GM12878 (cell line): ENCODE results near the gene CCDC78. TPM values are rescaled to one million over a fixed set of nuclear protein-coding genes. Genes with fewer than 3 reads are reported as not detected.

Source experiments
- ATAC-seq: fragments of 200-7000 bp; cut with Tn5 transposase; 3 replicates; pipeline ENCODE4 v1.9.1; 2020; ENCODE audit warnings: mild to moderate bottlenecking, moderate library complexity
- BruUV-seq: library from RNA; stranded (reverse); fragments of 400-500 nt; replicated peaks from 2 replicates; lab custom pipeline; 2021; lab: Mats Ljungman, UMichigan
- CTCF ChIA-PET: fragments of 300-600 bp; sonication (Branson Sonifier 250); formaldehyde crosslinking; extraction: SDS; loops from one replicate; lab custom pipeline; 2021; ENCODE audit warnings: inconsistent platforms; lab: Yijun Ruan, JAX
- POLR2A ChIA-PET: fragments of 350-600 bp; formaldehyde crosslinking; extraction: SDS; loops from one replicate; lab custom pipeline; 2021; ENCODE audit warnings: inconsistent platforms; lab: Charles Lee
- RAD21 ChIA-PET: fragments of 300-600 bp; sonication (Branson Sonifier 250); formaldehyde crosslinking; loops from one replicate; lab custom pipeline; 2023; ENCODE audit warnings: antibody characterized with exemption; ENCODE audit not compliant: unreplicated experiment; lab: Charles Lee
- SMC1A ChIA-PET: fragments of 300-600 bp; sonication (Branson Sonifier 250); formaldehyde crosslinking; loops from one replicate; lab custom pipeline; 2023; ENCODE audit not compliant: unreplicated experiment, uncharacterized antibody; lab: Charles Lee
- DNase-seq: peaks from one replicate; pipeline ENCODE4 v3.0.0-alpha.2; 2011; ENCODE audit warnings: low read depth, low spot score
- FAIRE-seq: peaks from 3 replicates; lab custom pipeline; 2011; peaks lifted over from hg19 to GRCh38; lab: Jason Lieb, UNC
- H2AFZ ChIP-seq: 2 replicates; pipeline ENCODE4 v1.6.0; 2011; ENCODE audit warnings: low read depth, low read length, control low read depth; ENCODE audit not compliant: control insufficient read depth
- H3K27ac ChIP-seq: 2 replicates; pipeline ENCODE4 v1.5.1; 2011; ENCODE audit warnings: control low read depth; ENCODE audit not compliant: control insufficient read depth, insufficient read depth
- H3K27me3 ChIP-seq, 2 experiments: replicated peaks in 1 of 2; 2 replicates each; pipeline versions ENCODE4 v1.6.0 to v1.6.1; 2011; ENCODE audit warnings: low read length in 1 of 2; ENCODE audit not compliant: control insufficient read depth in 2 of 2, insufficient read depth in 2 of 2
- H3K36me3 ChIP-seq, 2 experiments: 2 replicates each; pipeline ENCODE4 v1.5.1; 2011; ENCODE audit warnings: low read length in 1 of 2; ENCODE audit not compliant: control insufficient read depth in 2 of 2, insufficient read depth in 2 of 2
- H3K4me1 ChIP-seq: 2 replicates; pipeline ENCODE4 v1.6.1; 2011; ENCODE audit warnings: mild to moderate bottlenecking, low read length, moderate library complexity, mixed read lengths; ENCODE audit not compliant: control insufficient read depth, insufficient read depth
- H3K4me2 ChIP-seq: 2 replicates; pipeline ENCODE4 v1.6.0; 2011; ENCODE audit warnings: control low read depth; ENCODE audit not compliant: control insufficient read depth, insufficient read depth
- H3K4me3 ChIP-seq: fragments of 200-600 bp; sonication (generic); 2 replicates; pipeline ENCODE4 v1.5.1; 2016
- H3K79me2 ChIP-seq: 2 replicates; pipeline ENCODE4 v1.6.0; 2011; ENCODE audit warnings: low read length; ENCODE audit not compliant: control insufficient read depth, insufficient read depth
- H3K9ac ChIP-seq: 2 replicates; pipeline ENCODE4 v1.8.0; 2011; ENCODE audit warnings: low read length, control low read depth, mixed read lengths; ENCODE audit not compliant: control insufficient read depth, insufficient read depth
- H3K9me3 ChIP-seq: replicated peaks from 3 replicates; pipeline ENCODE4 v1.5.1; 2011; ENCODE audit warnings: mild to moderate bottlenecking, low read length; ENCODE audit not compliant: control insufficient read depth, insufficient read depth
- H4K20me1 ChIP-seq: 2 replicates; pipeline ENCODE4 v1.6.0; 2011; ENCODE audit not compliant: control insufficient read depth, insufficient read depth
- ESRRA ChIP-seq: IDR thresholded peaks from 2 replicates; pipeline ENCODE4 v1.6.1; 2012; ENCODE audit warnings: mild to moderate bottlenecking, low read length, improper control_type of control experiment
- STAT1 ChIP-seq: fragments of 450-650 bp; conservative IDR thresholded peaks from 2 replicates; pipeline ENCODE4 v1.6.1; 2014; ENCODE audit warnings: antibody characterized with exemption, mild to moderate bottlenecking
- ZNF207 ChIP-seq: fragments of 450-650 bp; IDR thresholded peaks from 2 replicates; pipeline ENCODE4 v1.6.1; 2014; ENCODE audit warnings: antibody characterized with exemption, mild to moderate bottlenecking, borderline replicate concordance
- WGBS: methylation state at CpG from one replicate; pipeline ENCODE4 v1.1.6; 2016; ENCODE audit warnings: low lambda C conversion rate; ENCODE audit not compliant: insufficient replicate concordance, insufficient coverage; ENCODE audit errors: missing lambda C conversion rate; 5-methylcytosine and 5-hydroxymethylcytosine counted together
- in situ Hi-C: fragments of 300-500 bp; cut with MboI; formaldehyde crosslinking; loops from 9 replicates; pipeline ENCODE4 v1.14.3; 2018; ENCODE audit warnings: mixed read lengths
- intact Hi-C: fragments of 100-400 bp; cut with micrococcal nuclease; formaldehyde crosslinking; loops from one replicate; pipeline ENCODE4 v1.14.2; 2022; ENCODE audit not compliant: unreplicated experiment
- polyA plus RNA-seq, 11 experiments: library from polyadenylated mRNA; depleted of rRNA in 4 of 11; unstranded in 6 of 11; stranded (reverse) in 5 of 11; fragments of >200 nt; fragmentation: Nextera tagmentation in 4 of 11; fragmentation: Illumina TruSeq in 1 of 11; extraction: Ambion mirVana in 4 of 11; extraction: Trizol in 1 of 11; gene quantifications; 1 replicate in 1 of 11; 2 replicates in 10 of 11; pipeline versions ENCODE4 v1.2.1 to v1.2.3, GENCODE V29; 2011 to 2016; ENCODE audit warnings: inconsistent platforms in 2 of 11, missing spikeins in 2 of 11, low read depth in 1 of 11
- total RNA-seq, 4 experiments: library from RNA; depleted of rRNA in 3 of 4; stranded (reverse); fragments of >200 nt in 3 of 4; fragmentation: Illumina TruSeq in 1 of 4; extraction: Trizol in 1 of 4; gene quantifications; 2 replicates each; pipeline versions ENCODE4 v1.2.1 to v1.2.3, GENCODE V29; 2013 to 2021
- TF ChIP-seq, protein P1 (sequence below): IDR thresholded peaks from 2 replicates; pipeline ENCODE4 v1.6.1; 2012; ENCODE audit warnings: low read length, inconsistent platforms
- TF ChIP-seq, protein P2 (sequence below): fragments of 450-650 bp; formaldehyde crosslinking; IDR thresholded peaks from 2 replicates; pipeline ENCODE4 v1.5.0; 2022; ENCODE audit warnings: mild to moderate bottlenecking, missing genetic modification characterization

Gene CCDC78
- total and polyA plus RNA-seq, 10 of the 15 experiments (the other 5 are each of a cell fraction or from before 2014, with no cell fraction given) = 0.10 to 26.2 (median 5.4) TPM

DNA sequence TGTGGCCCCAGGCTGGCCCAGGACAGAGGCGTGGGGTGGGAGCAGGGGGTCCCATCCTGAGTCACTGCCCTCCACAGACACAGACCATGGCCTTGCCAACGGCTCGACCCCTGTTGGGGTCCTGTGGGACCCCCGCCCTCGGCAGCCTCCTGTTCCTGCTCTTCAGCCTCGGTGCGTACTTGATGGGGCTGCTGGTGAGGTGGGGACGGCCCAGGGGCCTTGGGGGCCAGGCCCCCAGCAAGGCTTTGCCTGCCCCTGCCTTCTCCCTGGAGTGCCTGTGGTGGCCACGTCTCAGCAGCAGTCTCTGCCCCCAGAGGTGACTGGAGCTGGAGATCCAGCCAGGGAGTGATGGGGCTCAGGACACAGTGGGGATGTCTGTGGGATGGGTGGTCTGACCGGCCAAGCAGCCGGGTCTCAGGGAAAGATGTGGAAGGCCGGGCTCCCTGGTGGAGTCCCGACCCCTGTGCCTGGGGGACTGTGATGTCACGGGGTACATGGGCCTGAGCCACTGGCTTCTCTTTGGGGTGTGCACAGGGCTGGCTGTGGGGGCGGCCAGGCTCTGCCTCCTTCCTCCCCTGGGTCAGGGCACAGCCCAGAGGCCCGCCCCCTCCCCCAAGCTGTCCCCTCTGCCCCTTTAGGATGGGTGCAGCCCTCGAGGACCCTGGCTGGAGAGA is 36.5 kb upstream of the CCDC78 start:
- WGBS = 26% methylated on average over 16 of the region's 17 CpGs
- no peaks in the 10 kb centered on the region for H4K20me1 ChIP-seq
- no peaks in the 10 kb centered on the region for H3K27me3 ChIP-seq
- no peak for ATAC-seq
- H3K4me3 ChIP-seq = no peak overlapping the region
- RAD21 ChIA-PET = no interaction called here
- H3K4me2 ChIP-seq = no peak overlapping the region
- TF ChIP-seq, protein P1, sequence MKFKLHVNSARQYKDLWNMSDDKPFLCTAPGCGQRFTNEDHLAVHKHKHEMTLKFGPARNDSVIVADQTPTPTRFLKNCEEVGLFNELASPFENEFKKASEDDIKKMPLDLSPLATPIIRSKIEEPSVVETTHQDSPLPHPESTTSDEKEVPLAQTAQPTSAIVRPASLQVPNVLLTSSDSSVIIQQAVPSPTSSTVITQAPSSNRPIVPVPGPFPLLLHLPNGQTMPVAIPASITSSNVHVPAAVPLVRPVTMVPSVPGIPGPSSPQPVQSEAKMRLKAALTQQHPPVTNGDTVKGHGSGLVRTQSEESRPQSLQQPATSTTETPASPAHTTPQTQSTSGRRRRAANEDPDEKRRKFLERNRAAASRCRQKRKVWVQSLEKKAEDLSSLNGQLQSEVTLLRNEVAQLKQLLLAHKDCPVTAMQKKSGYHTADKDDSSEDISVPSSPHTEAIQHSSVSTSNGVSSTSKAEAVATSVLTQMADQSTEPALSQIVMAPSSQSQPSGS = no peak
- TF ChIP-seq STAT1 = no peak
- TF ChIP-seq, protein P2, sequence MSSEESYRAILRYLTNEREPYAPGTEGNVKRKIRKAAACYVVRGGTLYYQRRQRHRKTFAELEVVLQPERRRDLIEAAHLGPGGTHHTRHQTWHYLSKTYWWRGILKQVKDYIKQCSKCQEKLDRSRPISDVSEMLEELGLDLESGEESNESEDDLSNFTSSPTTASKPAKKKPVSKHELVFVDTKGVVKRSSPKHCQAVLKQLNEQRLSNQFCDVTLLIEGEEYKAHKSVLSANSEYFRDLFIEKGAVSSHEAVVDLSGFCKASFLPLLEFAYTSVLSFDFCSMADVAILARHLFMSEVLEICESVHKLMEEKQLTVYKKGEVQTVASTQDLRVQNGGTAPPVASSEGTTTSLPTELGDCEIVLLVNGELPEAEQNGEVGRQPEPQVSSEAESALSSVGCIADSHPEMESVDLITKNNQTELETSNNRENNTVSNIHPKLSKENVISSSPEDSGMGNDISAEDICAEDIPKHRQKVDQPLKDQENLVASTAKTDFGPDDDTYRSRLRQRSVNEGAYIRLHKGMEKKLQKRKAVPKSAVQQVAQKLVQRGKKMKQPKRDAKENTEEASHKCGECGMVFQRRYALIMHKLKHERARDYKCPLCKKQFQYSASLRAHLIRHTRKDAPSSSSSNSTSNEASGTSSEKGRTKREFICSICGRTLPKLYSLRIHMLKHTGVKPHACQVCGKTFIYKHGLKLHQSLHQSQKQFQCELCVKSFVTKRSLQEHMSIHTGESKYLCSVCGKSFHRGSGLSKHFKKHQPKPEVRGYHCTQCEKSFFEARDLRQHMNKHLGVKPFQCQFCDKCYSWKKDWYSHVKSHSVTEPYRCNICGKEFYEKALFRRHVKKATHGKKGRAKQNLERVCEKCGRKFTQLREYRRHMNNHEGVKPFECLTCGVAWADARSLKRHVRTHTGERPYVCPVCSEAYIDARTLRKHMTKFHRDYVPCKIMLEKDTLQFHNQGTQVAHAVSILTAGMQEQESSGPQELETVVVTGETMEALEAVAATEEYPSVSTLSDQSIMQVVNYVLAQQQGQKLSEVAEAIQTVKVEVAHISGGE (CRISPR knock-in tag) = no peak
- no peak for TF ChIP-seq ZNF207
- TF ChIP-seq ESRRA = no peak
- TF ChIP-seq, all 136 proteins: peak for 0
- no peak overlapping the region for H3K9ac ChIP-seq
- no peaks in the 10 kb centered on the region for H3K4me1 ChIP-seq
- ChIA-PET CTCF (no interaction called here), POLR2A (no interaction called here), SMC1A (no interaction called here)
- no peak overlapping the region for H3K27ac ChIP-seq
- no TSS peak for BruUV-seq
- no peaks in the 10 kb centered on the region for H3K9me3 ChIP-seq
- no peak for FAIRE-seq
- intact Hi-C loops = no loop called here
- no peaks in the 10 kb centered on the region for H3K36me3 ChIP-seq
- H3K79me2 ChIP-seq = no peaks in the 10 kb centered on the region
- H2AFZ ChIP-seq = no peak overlapping the region
- no peak for DNase-seq
- in situ Hi-C loops = no loop called here
